ENCODE data around the gene SLC9A3. TPM values are rescaled to one million over a fixed set of nuclear protein-coding genes. Genes with fewer than 3 reads are reported as not detected.

SLC9A3 gene
- total RNA-seq, 4 donors from 2014 or later: 0.29 to 3.9 (median 2.6) TPM

GRCh38 chr5:423626-424261 is 100.5 kb downstream of the SLC9A3 start:
- no peaks in the 10 kb centered on the region for H3K36me3 ChIP-seq
- no peaks in the 10 kb centered on the region for H3K4me1 ChIP-seq
- H3K9me3 ChIP-seq: no peaks in the 10 kb centered on the region
- no peak for DNase-seq
- H3K27ac ChIP-seq: no peak overlapping the region
- TF ChIP-seq POLR2A (IDR thresholded peaks at IDR 0.05) (no peak), CTCF (IDR thresholded peaks at IDR 0.05) (no peak)
- intact Hi-C loops (cut with DNase I; ENCODE audit: low total_unique reads): no loop called here
- H3K4me3 ChIP-seq: no peak overlapping the region
- no peaks in the 10 kb centered on the region for H3K27me3 ChIP-seq

- no peaks in the 10 kb centered on the region for H3K4me1 ChIP-seq
- H3K27ac ChIP-seq: no peak overlapping the region
- TF ChIP-seq POLR2A (IDR thresholded peaks at IDR 0.05) (no peak), CTCF (IDR thresholded peaks at IDR 0.05) (no peak)
- H3K4me3 ChIP-seq: no peak overlapping the region
- no peaks in the 10 kb centered on the region for H3K9me3 ChIP-seq
- intact Hi-C loops (cut with DNase I; ENCODE audit: low total_unique reads): no loop called here
- DNase-seq: no peak
- H3K27me3 ChIP-seq: no peaks in the 10 kb centered on the region
- no peaks in the 10 kb centered on the region for H3K36me3 ChIP-seq
Measured at GRCh38 chr5:423233-423565, 101.0 kb downstream of the SLC9A3 start.

GRCh38 chr5:422323-423232 is 101.7 kb downstream of the SLC9A3 start:
- H3K27ac ChIP-seq: no peak overlapping the region
- intact Hi-C loops (cut with DNase I; ENCODE audit: low total_unique reads): no loop called here
- no peak for DNase-seq
- no peaks in the 10 kb centered on the region for H3K9me3 ChIP-seq
- no peaks in the 10 kb centered on the region for H3K27me3 ChIP-seq
- TF ChIP-seq POLR2A (IDR thresholded peaks at IDR 0.05) (no peak), CTCF (IDR thresholded peaks at IDR 0.05) (no peak)
- H3K36me3 ChIP-seq: no peaks in the 10 kb centered on the region
- no peaks in the 10 kb centered on the region for H3K4me1 ChIP-seq
- no peak overlapping the region for H3K4me3 ChIP-seq

DNA sequence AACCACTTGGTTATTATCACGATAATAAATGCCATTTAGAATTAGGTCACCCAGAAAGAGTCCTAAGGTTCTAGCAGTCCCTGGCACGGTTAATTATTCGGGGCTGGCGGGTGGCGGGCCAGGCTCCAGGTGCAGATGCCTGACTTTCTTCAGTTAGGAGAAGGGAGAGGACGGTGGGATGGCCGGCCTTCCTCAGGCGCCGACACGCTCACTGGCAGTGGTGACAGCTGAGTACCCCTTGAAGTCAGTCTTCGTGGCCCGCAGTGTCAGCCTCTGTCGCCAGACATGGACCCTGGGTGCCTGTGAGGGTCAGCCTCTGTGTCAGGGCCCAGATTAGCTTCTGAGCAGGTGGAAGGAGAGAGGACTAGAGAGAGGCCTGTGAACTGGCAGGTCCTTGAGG is 102.3 kb downstream of the SLC9A3 start:
- intact Hi-C loops (cut with DNase I; ENCODE audit: low total_unique reads): no loop called here
- no peaks in the 10 kb centered on the region for H3K9me3 ChIP-seq
- H3K27me3 ChIP-seq: no peaks in the 10 kb centered on the region
- no peak overlapping the region for H3K4me3 ChIP-seq
- H3K36me3 ChIP-seq: no peaks in the 10 kb centered on the region
- no peak overlapping the region for H3K27ac ChIP-seq
- no peak for DNase-seq
- H3K4me1 ChIP-seq: no peaks in the 10 kb centered on the region
- no peak for TF ChIP-seq POLR2A (IDR thresholded peaks at IDR 0.05)
- no peak for TF ChIP-seq CTCF (IDR thresholded peaks at IDR 0.05)

DNA sequence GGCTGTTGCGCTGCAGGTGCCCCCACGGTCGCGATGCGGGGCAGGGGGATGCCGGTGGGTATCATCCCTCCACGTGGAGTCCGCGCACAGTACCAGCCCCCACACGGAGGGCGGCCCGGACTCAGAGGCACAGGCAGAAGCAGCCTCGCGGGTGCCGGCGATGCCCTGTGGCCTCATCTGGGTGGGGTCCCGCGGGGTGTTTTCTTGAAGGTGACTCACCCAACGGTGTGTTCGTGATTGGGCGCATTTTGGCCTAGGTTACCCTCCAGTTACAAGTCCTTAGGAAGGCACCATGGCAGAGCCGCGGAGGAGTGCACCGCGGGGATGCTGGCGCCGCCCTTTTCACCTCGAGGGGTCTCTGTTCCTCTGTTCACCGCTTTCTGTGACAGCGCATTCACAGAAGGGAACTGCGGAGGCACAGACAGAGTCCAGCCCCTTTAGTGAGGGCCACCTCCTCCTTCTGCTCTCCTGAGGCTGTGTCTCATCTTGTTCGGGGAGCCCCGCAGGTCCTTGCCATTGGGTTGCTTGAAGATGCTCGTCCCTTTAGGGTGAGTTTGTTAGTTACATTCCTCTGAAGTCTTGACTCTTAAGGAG is 102.9 kb downstream of the SLC9A3 start:
- no peak overlapping the region for H3K27ac ChIP-seq
- H3K4me3 ChIP-seq: no peak overlapping the region
- TF ChIP-seq CTCF (IDR thresholded peaks at IDR 0.05): no peak
- no peak for TF ChIP-seq POLR2A (IDR thresholded peaks at IDR 0.05)
- no peaks in the 10 kb centered on the region for H3K4me1 ChIP-seq
- H3K27me3 ChIP-seq: no peaks in the 10 kb centered on the region
- DNase-seq: no peak
- H3K36me3 ChIP-seq: no peaks in the 10 kb centered on the region
- intact Hi-C loops (cut with DNase I; ENCODE audit: low total_unique reads): no loop called here
- H3K9me3 ChIP-seq: no peaks in the 10 kb centered on the region

Data from uterus (tissue), 4 donors.